ENCODE measurements around the gene KLHL7.

- TF ChIP-seq CTCF (IDR thresholded peaks at IDR 0.05), result no peak
- no peak for TF ChIP-seq POLR2AphosphoS5 (IDR thresholded peaks at IDR 0.05; ENCODE audit: insufficient read depth in 1 of 2, low read depth in 1 of 2)
- no peak for TF ChIP-seq POLR2A (IDR thresholded peaks at IDR 0.05)
Measured at GRCh38 chr7:23164846-23165245, 59.3 kb downstream of the KLHL7 start.

Data from vagina (tissue), 2 donors.